Loucy (cell line): Measurements from ENCODE around the gene HOXA3.
A peak's percentile ranks its signal among the peaks of the same experiment; 100 is the strongest.

Experiments
- H2AFZ ChIP-seq: fragments of 200-600 bp; sonication (generic); 2 replicates; pipeline ENCODE4 v1.6.0; 2016; ENCODE audit warnings: antibody characterized with exemption, mild to moderate bottlenecking, low read length, moderate library complexity
- H3F3A ChIP-seq: fragments of 200-600 bp; 2 replicates; pipeline ENCODE4 v1.6.0; 2016; ENCODE audit warnings: antibody characterized with exemption, low read depth, mild to moderate bottlenecking
- H3K27me3 ChIP-seq: fragments of 200-600 bp; sonication (generic); 2 replicates; pipeline ENCODE4 v1.6.1; 2014; ENCODE audit warnings: low read length, mild to moderate bottlenecking; ENCODE audit not compliant: insufficient read depth, poor library complexity, severe bottlenecking
- H3K36me3 ChIP-seq: fragments of 200-600 bp; sonication (generic); 2 replicates; pipeline ENCODE4 v1.6.1; 2016; ENCODE audit warnings: low read length; ENCODE audit not compliant: insufficient read depth
- H3K4me1 ChIP-seq: fragments of 200-600 bp; sonication (generic); 2 replicates; pipeline ENCODE4 v1.5.1; 2014; ENCODE audit warnings: low read length, mild to moderate bottlenecking; ENCODE audit not compliant: insufficient read depth, poor library complexity, severe bottlenecking
- H3K4me2 ChIP-seq: fragments of 200-600 bp; sonication (generic); 2 replicates; pipeline ENCODE4 v1.6.0; 2014; ENCODE audit warnings: antibody characterized with exemption, low read length, low read depth, mild to moderate bottlenecking; ENCODE audit not compliant: poor library complexity, severe bottlenecking
- H3K4me3 ChIP-seq: fragments of 200-600 bp; sonication (generic); 2 replicates; pipeline ENCODE4 v1.5.1; 2014; ENCODE audit warnings: low read length, mild to moderate bottlenecking, mixed read lengths; ENCODE audit not compliant: poor library complexity, severe bottlenecking
- H3K79me2 ChIP-seq: fragments of 200-600 bp; sonication (generic); 2 replicates; pipeline ENCODE4 v1.6.1; 2014; ENCODE audit warnings: low read length; ENCODE audit not compliant: insufficient read depth
- H3K9ac ChIP-seq: fragments of 200-600 bp; sonication (generic); 2 replicates; pipeline ENCODE4 v1.6.0; 2014; ENCODE audit warnings: mild to moderate bottlenecking, low read depth, low read length, moderate library complexity; ENCODE audit not compliant: poor library complexity, severe bottlenecking
- H3K9me2 ChIP-seq: fragments of 200-600 bp; sonication (generic); replicated peaks from 2 replicates; pipeline ENCODE4 v1.6.1; 2016; ENCODE audit warnings: low read depth, low read length, mixed read lengths
- H3K9me3 ChIP-seq: fragments of 200-600 bp; sonication (generic); 2 replicates; pipeline ENCODE4 v1.6.1; 2014; ENCODE audit warnings: mild to moderate bottlenecking, antibody characterized with exemption, low read length, low read depth; ENCODE audit not compliant: insufficient read depth
- H4K20me1 ChIP-seq: fragments of 200-600 bp; sonication (generic); 2 replicates; pipeline ENCODE4 v1.6.0; 2014; ENCODE audit warnings: antibody characterized with exemption, low read length, mild to moderate bottlenecking; ENCODE audit not compliant: insufficient read depth, poor library complexity, severe bottlenecking
- CTCF ChIP-seq: fragments of 200-600 bp; sonication (generic); conservative IDR thresholded peaks from 2 replicates; pipeline ENCODE4 v1.5.1; 2014; ENCODE audit warnings: mild to moderate bottlenecking, antibody characterized with exemption, low read length
- EZH2phosphoT487 ChIP-seq: fragments of 200-600 bp; IDR thresholded peaks from 2 replicates; pipeline ENCODE4 v1.6.1; 2018; ENCODE audit warnings: antibody characterized with exemption, mild to moderate bottlenecking, moderate library complexity, borderline replicate concordance

The HOXA3 gene

GRCh38 chr7:27096768-27097514 is 55.4 kb downstream of the HOXA3 start:
- H3K9me2 ChIP-seq: no peaks in the 10 kb centered on the region
- peak overlapping the region; percentile 88 for H3K4me3 ChIP-seq
- H3K4me2 ChIP-seq: peak overlapping the region; percentile 95
- H3K27me3 ChIP-seq: no peaks in the 10 kb centered on the region
- no peaks in the 10 kb centered on the region for H3F3A ChIP-seq
- H4K20me1 ChIP-seq: peaks cover 17% of the 10 kb centered on the region
- H3K4me1 ChIP-seq: peaks cover 49% of the 10 kb centered on the region
- H3K79me2 ChIP-seq: peaks cover 78% of the 10 kb centered on the region
- TF ChIP-seq CTCF (no peak), EZH2phosphoT487 (no peak)
- H3K9ac ChIP-seq: peak overlapping the region; percentile 87
- no peaks in the 10 kb centered on the region for H3K9me3 ChIP-seq
- no peaks in the 10 kb centered on the region for H3K36me3 ChIP-seq
- H2AFZ ChIP-seq: peak overlapping the region; percentile 75

- Histone ChIP-seq H3K9me3 (no peaks in the 10 kb centered on the region), H2AFZ (peak within 1 kb of the TSS; percentile 89), H3K27me3 (no peaks in the 10 kb centered on the region), H3K79me2 (peaks cover 70% of the 10 kb centered on the region), H4K20me1 (peaks cover 17% of the 10 kb centered on the region), H3K4me3 (peak within 1 kb of the TSS; percentile 88), H3K4me1 (peaks cover 58% of the 10 kb centered on the region), H3K9me2 (no peaks in the 10 kb centered on the region), H3F3A (no peaks in the 10 kb centered on the region), H3K4me2 (peak within 1 kb of the TSS; percentile 95), H3K9ac (peak within 1 kb of the TSS; percentile 87), H3K36me3 (no peaks in the 10 kb centered on the region)
- TF ChIP-seq CTCF: no peak; the same call in 1 of the 2 replicates
- no peak for TF ChIP-seq EZH2phosphoT487
Measured at GRCh38 chr7:27095897-27096767, 56.3 kb downstream of the HOXA3 start, which contains the start of gene HOXA1. TSS of gene HOXA1 (minus strand) at chr7:27096000. CDS start at chr7:27095912, 88 bp downstream.

- no peaks in the 10 kb centered on the region for H3K9me3 ChIP-seq
- H3K27me3 ChIP-seq: no peaks in the 10 kb centered on the region
- no peaks in the 10 kb centered on the region for H3K36me3 ChIP-seq
- peaks cover 58% of the 10 kb centered on the region for H3K4me1 ChIP-seq
- peak overlapping the region; percentile 89 for H2AFZ ChIP-seq
- H3F3A ChIP-seq: no peaks in the 10 kb centered on the region
- H3K9ac ChIP-seq: peak overlapping the region; percentile 76
- TF ChIP-seq EZH2phosphoT487 (no peak), CTCF (no peak)
- H4K20me1 ChIP-seq: peaks cover 17% of the 10 kb centered on the region
- peaks cover 62% of the 10 kb centered on the region for H3K79me2 ChIP-seq
- peak overlapping the region; percentile 88 for H3K4me3 ChIP-seq
- H3K9me2 ChIP-seq: no peaks in the 10 kb centered on the region
- peak overlapping the region; percentile 89 for H3K4me2 ChIP-seq
Measured at GRCh38 chr7:27095050-27095896, 57.1 kb downstream of the HOXA3 start.
